H1 (cell line): ENCODE data around the gene PTPN5. TPM values are rescaled to one million over a fixed set of nuclear protein-coding genes. Genes with fewer than 3 reads are reported as not detected.

Experiments
- CTCF ChIA-PET: fragments of 300-600 bp; sonication (Branson Sonifier 250); formaldehyde crosslinking; loops from one replicate; lab custom pipeline; 2021; ENCODE audit not compliant: partially characterized antibody; lab: Charles Lee
- POLR2A ChIA-PET: fragments of 300-600 bp; sonication (Branson Sonifier 250); formaldehyde crosslinking; loops from one replicate; lab custom pipeline; 2021; ENCODE audit warnings: inconsistent platforms; ENCODE audit not compliant: partially characterized antibody; lab: Charles Lee
- DNase-seq, 2 experiments: peaks; one replicate each; pipeline versions ENCODE4 v3.0.0 to v3.0.0-alpha.2; 2010 to 2022; ENCODE audit warnings: low spot score in 2 of 2, low read depth in 1 of 2, mixed read lengths in 1 of 2
- FAIRE-seq: peaks from 2 replicates; lab custom pipeline; 2011; peaks lifted over from hg19 to GRCh38; lab: Jason Lieb, UNC
- H2AFZ ChIP-seq: 2 replicates; pipeline ENCODE4 v1.8.1; 2012; ENCODE audit warnings: low read length, inconsistent platforms
- H2AK5ac ChIP-seq: 2 replicates; pipeline ENCODE4 v1.6.1; 2013; ENCODE audit warnings: low read depth, low read length
- H2BK120ac ChIP-seq: replicated peaks from 2 replicates; pipeline ENCODE3; 2013; ENCODE audit warnings: low read depth, low read length, inconsistent platforms
- H2BK12ac ChIP-seq: 2 replicates; pipeline ENCODE4 v1.6.1; 2013; ENCODE audit warnings: low read depth, low read length
- H2BK15ac ChIP-seq: 2 replicates; pipeline ENCODE4 v1.6.1; 2013; ENCODE audit warnings: low read length
- H2BK20ac ChIP-seq: 2 replicates; pipeline ENCODE4 v1.6.1; 2013; ENCODE audit warnings: low read length
- H2BK5ac ChIP-seq: 2 replicates; pipeline ENCODE4 v1.6.1; 2013; ENCODE audit warnings: low read depth, low read length
- H3K14ac ChIP-seq: 2 replicates; pipeline ENCODE4 v1.6.1; 2013; ENCODE audit warnings: inconsistent platforms; ENCODE audit not compliant: insufficient read length
- H3K18ac ChIP-seq: 2 replicates; pipeline ENCODE4 v1.6.1; 2013; ENCODE audit warnings: low read length; ENCODE audit errors: extremely low read depth
- H3K23ac ChIP-seq: 2 replicates; pipeline ENCODE4 v1.6.1; 2013; ENCODE audit warnings: inconsistent platforms; ENCODE audit not compliant: insufficient read length
- H3K23me2 ChIP-seq: 2 replicates; pipeline ENCODE4 v1.6.1; 2013; ENCODE audit warnings: low read depth, low read length
- H3K27ac ChIP-seq: 2 replicates; pipeline ENCODE4 v1.6.1; 2011; ENCODE audit warnings: low read depth, low read length, inconsistent platforms
- H3K27me3 ChIP-seq, 4 experiments: replicated peaks in 1 of 4; 1 replicate in 1 of 4; 2 replicates in 3 of 4; pipeline versions ENCODE4 v1.6.1 to v1.8.1; 2011 to 2013; ENCODE audit warnings: low read length in 3 of 4, mild to moderate bottlenecking in 3 of 4, inconsistent platforms in 2 of 4, mixed read lengths in 2 of 4, moderate library complexity in 1 of 4; ENCODE audit not compliant: control insufficient read depth in 3 of 4, insufficient read depth in 3 of 4; ENCODE audit errors: extremely low read depth in 1 of 4
- H3K36me3 ChIP-seq, 4 experiments: 2 replicates each; pipeline versions ENCODE4 v1.6.1 to v1.8.1; 2011 to 2013; ENCODE audit warnings: mild to moderate bottlenecking in 4 of 4, low read length in 3 of 4, moderate library complexity in 2 of 4, control low read depth in 1 of 4, inconsistent platforms in 1 of 4; ENCODE audit not compliant: insufficient read depth in 4 of 4, control insufficient read depth in 2 of 4
- H3K4ac ChIP-seq: replicated peaks from 2 replicates; pipeline ENCODE3; 2013; ENCODE audit warnings: low read length, low read depth, mixed read lengths, inconsistent platforms; ENCODE audit not compliant: insufficient read length
- H3K4me1 ChIP-seq, 4 experiments: replicated peaks in 1 of 4; 1 replicate in 1 of 4; 2 replicates in 3 of 4; pipeline versions ENCODE4 v1.6.1 to v1.8.1; 2011 to 2013; ENCODE audit warnings: low read length in 3 of 4, inconsistent platforms in 2 of 4, mixed read lengths in 1 of 4; ENCODE audit not compliant: insufficient read depth in 4 of 4, control insufficient read depth in 3 of 4
- H3K4me2 ChIP-seq, 2 experiments: 2 replicates each; pipeline versions ENCODE4 v1.6.1 to v1.8.1; 2011 to 2013; ENCODE audit warnings: low read depth in 2 of 2, low read length in 2 of 2, control low read depth in 1 of 2, inconsistent platforms in 1 of 2, mild to moderate bottlenecking in 1 of 2; ENCODE audit not compliant: insufficient read depth in 1 of 2
- H3K4me3 ChIP-seq, 4 experiments: fragments of 200-600, 300-600 bp in 1 of 4; sonication (generic), shearing (Covaris generic), sonication (Bioruptor Twin) in 1 of 4; 2 replicates each; pipeline versions ENCODE4 v1.5.1 to v1.8.1; 2011 to 2016; ENCODE audit warnings: low read length in 4 of 4, low read depth in 3 of 4, control low read depth in 2 of 4, inconsistent platforms in 2 of 4, mild to moderate bottlenecking in 2 of 4, mixed read lengths in 1 of 4, moderate library complexity in 1 of 4; ENCODE audit not compliant: insufficient read depth in 2 of 4; ENCODE audit errors: extremely low read depth in 1 of 4
- H3K56ac ChIP-seq: replicated peaks from 2 replicates; pipeline ENCODE3; 2013; ENCODE audit warnings: low read depth, mild to moderate bottlenecking, mixed read lengths, low read length, inconsistent platforms; ENCODE audit not compliant: insufficient read length
- H3K79me1 ChIP-seq: 2 replicates; pipeline ENCODE4 v1.6.1; 2013; ENCODE audit warnings: low read depth, low read length, control low read depth
- H3K79me2 ChIP-seq, 2 experiments: 2 replicates each; pipeline versions ENCODE4 v1.6.1 to v1.8.1; 2012 to 2013; ENCODE audit warnings: low read length in 2 of 2, mild to moderate bottlenecking in 2 of 2, inconsistent platforms in 1 of 2; ENCODE audit not compliant: insufficient read depth in 2 of 2, control insufficient read depth in 1 of 2
- H3K9ac ChIP-seq, 4 experiments: replicated peaks in 1 of 4; 1 replicate in 1 of 4; 2 replicates in 3 of 4; pipeline versions ENCODE4 v1.6.1 to v1.8.1; 2011 to 2013; ENCODE audit warnings: low read depth in 3 of 4, low read length in 3 of 4, control low read depth in 2 of 4, mild to moderate bottlenecking in 2 of 4, moderate library complexity in 2 of 4, inconsistent platforms in 1 of 4; ENCODE audit errors: extremely low read depth in 1 of 4
- H3K9me3 ChIP-seq, 2 experiments: 2 replicates each; pipeline versions ENCODE4 v1.6.1 to v1.8.1; 2012 to 2013; ENCODE audit warnings: mild to moderate bottlenecking in 2 of 2, moderate library complexity in 2 of 2, control low read depth in 1 of 2, inconsistent platforms in 1 of 2, low read depth in 1 of 2, low read length in 1 of 2, mixed read lengths in 1 of 2; ENCODE audit not compliant: insufficient read depth in 2 of 2
- H4K20me1 ChIP-seq, 2 experiments: replicated peaks in 1 of 2; 2 replicates each; pipeline versions ENCODE3 to v1.8.1; 2011 to 2013; ENCODE audit warnings: inconsistent platforms in 2 of 2, low read length in 2 of 2, mild to moderate bottlenecking in 1 of 2; ENCODE audit not compliant: insufficient read depth in 2 of 2, control insufficient read depth in 1 of 2
- H4K5ac ChIP-seq: 2 replicates; pipeline ENCODE4 v1.6.1; 2013; ENCODE audit warnings: low read length, low read depth, mixed read lengths, inconsistent platforms; ENCODE audit not compliant: insufficient read length
- H4K8ac ChIP-seq: 2 replicates; pipeline ENCODE4 v1.8.0; 2013; ENCODE audit warnings: mild to moderate bottlenecking, moderate library complexity, low read length, inconsistent platforms; ENCODE audit not compliant: insufficient read depth; ENCODE audit errors: extremely low read depth
- H4K91ac ChIP-seq: replicated peaks from 2 replicates; pipeline ENCODE3; 2013; ENCODE audit warnings: low read length, mixed read lengths, inconsistent platforms; ENCODE audit not compliant: insufficient read length
- ASH2L ChIP-seq: fragments of 200-600, 300-600 bp; sonication (generic); IDR thresholded peaks from one replicate; pipeline ENCODE4 v1.7.1; 2017; ENCODE audit warnings: low read length
- BRCA1 ChIP-seq: IDR thresholded peaks from 2 replicates; pipeline ENCODE4 v1.6.1; 2012; ENCODE audit warnings: low read depth, low read length, improper control_type of control experiment
- CHD1 ChIP-seq: IDR thresholded peaks from 2 replicates; pipeline ENCODE4 v1.6.1; 2012; ENCODE audit warnings: low read depth, low read length, improper control_type of control experiment
- GABPA ChIP-seq: IDR thresholded peaks from 2 replicates; pipeline ENCODE4 v1.6.1; 2011; ENCODE audit warnings: mild to moderate bottlenecking, low read length, moderate library complexity, borderline replicate concordance; ENCODE audit not compliant: insufficient read depth
- KDM1A ChIP-seq: fragments of 200-600, 300-600 bp; sonication (generic); IDR thresholded peaks from 2 replicates; pipeline ENCODE4 v1.7.1; 2016; ENCODE audit warnings: mild to moderate bottlenecking, low read length, borderline replicate concordance
- RXRA ChIP-seq: IDR thresholded peaks from 2 replicates; pipeline ENCODE4 v1.6.1; 2011; ENCODE audit warnings: low read depth, mild to moderate bottlenecking, low read length, moderate library complexity; ENCODE audit not compliant: insufficient read depth
- SIX5 ChIP-seq: IDR thresholded peaks from 2 replicates; pipeline ENCODE4 v1.6.1; 2011; ENCODE audit warnings: mild to moderate bottlenecking, low read depth, low read length
- SP2 ChIP-seq: IDR thresholded peaks from 2 replicates; pipeline ENCODE4 v1.6.1; 2012; ENCODE audit warnings: mild to moderate bottlenecking, low read length, inconsistent platforms
- TAF1 ChIP-seq: IDR thresholded peaks from 2 replicates; pipeline ENCODE4 v1.6.1; 2011; ENCODE audit warnings: mild to moderate bottlenecking, low read depth, low read length
- TCF12 ChIP-seq: IDR thresholded peaks from 2 replicates; pipeline ENCODE4 v1.6.1; 2011; ENCODE audit warnings: low read depth, mild to moderate bottlenecking, low read length
- WGBS, 2 experiments: shearing (Covaris generic) in 1 of 2; methylation state at CpG; one replicate each; pipeline versions ENCODE4 v1.1.6 to v1.1.7; 2013 to 2015; ENCODE audit warnings: low lambda C conversion rate in 2 of 2, mixed read lengths in 2 of 2, inconsistent platforms in 1 of 2, low coverage in 1 of 2, missing lambda C conversion rate in 1 of 2; ENCODE audit not compliant: insufficient replicate concordance in 2 of 2, insufficient coverage in 1 of 2, insufficient read length in 1 of 2; ENCODE audit errors: extremely low coverage in 1 of 2, missing lambda C conversion rate in 1 of 2; 5-methylcytosine and 5-hydroxymethylcytosine counted together
- polyA plus RNA-seq, 7 experiments: library from polyadenylated mRNA; depleted of rRNA in 3 of 7; stranded (reverse) in 5 of 7; unstranded in 2 of 7; fragments of >200 nt in 5 of 7; fragments of 200-250 nt in 2 of 7; gene quantifications; 1 replicate in 5 of 7; 2 replicates in 1 of 7; 4 replicates in 1 of 7; pipeline versions ENCODE4 v1.2.1 to v1.2.3, GENCODE V29; 2011 to 2013; ENCODE audit warnings: missing spikeins in 2 of 7, mixed read lengths in 2 of 7
- total RNA-seq: library from RNA; stranded (reverse); fragmentation: NEBNext Ultra II Directional; extraction: Animal tissue kit (Norgen Biotek cat#: 25700); gene quantifications from 2 replicates; pipeline ENCODE4 v1.2.1, GENCODE V29; 2021

The PTPN5 gene
- total and polyA plus RNA-seq, 2 of the 8 experiments (the other 6 are each of a cell fraction or from before 2014, with no cell fraction given) = 8.4 to 12.9 TPM

- Histone ChIP-seq H3K14ac (no peak overlapping the region), H3K4me1 (peaks cover 0 to 16% (median 8%) of the 10 kb centered on the region in 4 experiments; a peak in 6 of 7 replicates), H3K18ac (no peak overlapping the region; the same call in 1 of the 2 replicates), H3K27me3 (0 out of 7 replicates have a peak, but pooled peaks cover 0 to 3% (median 0%) of the 10 kb centered on the region in 4 experiments), H3K4me3 (no peak overlapping the region), H2AFZ (no peak overlapping the region), H3K27ac (no peak overlapping the region), H4K20me1 (no peaks in the 10 kb centered on the region), H2BK12ac (no peak overlapping the region), H4K5ac (no peak overlapping the region), H4K8ac (no peak overlapping the region), H2BK5ac (no peak overlapping the region), H3K79me1 (no peaks in the 10 kb centered on the region), H3K4ac (no peak overlapping the region), H3K23ac (no peak overlapping the region), H4K91ac (no peak overlapping the region), H3K9ac (no peak overlapping the region), H2BK120ac (no peak overlapping the region), H2AK5ac (no peak overlapping the region), H3K23me2 (no peaks in the 10 kb centered on the region), H3K56ac (no peak overlapping the region), H2BK20ac (no peak overlapping the region), H3K9me3 (no peaks in the 10 kb centered on the region), H3K4me2 (no peak overlapping the region), H2BK15ac (peak overlapping the region; percentile 53; the same call in 1 of the 2 replicates), H3K36me3 (no peaks in the 10 kb centered on the region), H3K79me2 (no peaks in the 10 kb centered on the region)
- no peak for TF ChIP-seq TAF1
- no peak for TF ChIP-seq ASH2L
- no peak for TF ChIP-seq KDM1A
- TF ChIP-seq BRCA1 = no peak
- TF ChIP-seq SIX5 = no peak
- TF ChIP-seq SP2 = no peak
- TF ChIP-seq RXRA = no peak
- TF ChIP-seq GABPA = no peak
- TF ChIP-seq TCF12 = no peak
- TF ChIP-seq CHD1 = no peak
- CTCF ChIA-PET = interaction anchor here (0.7 to 13.9 kb wide), 8 partner anchors 8 to 78 kb away, joined by 3 to 244 read pairs (median 6); partner anchors contain the start of gene IGSF22
- POLR2A ChIA-PET = no interaction called here
- FAIRE-seq (no peak), DNase-seq (no peak)
- WGBS, 2 experiments = 89% methylated on average over 5 of the region's 5 CpGs; no CpG with 5 or more reads in 1 of the 2 experiments
Measured at GRCh38 chr11:18768978-18769377, 22.6 kb downstream of the PTPN5 start.
